NCI-H1930 (cell line): Measurements from ENCODE around the gene CCP110.

Source experiments
- DNase-seq, 2 experiments: peaks; one replicate each; lab custom pipeline; 2025; lab: John Stamatoyannopoulos, UW

CCP110 gene

GRCh38 chr16:19601083-19601976 is 77.6 kb downstream of the CCP110 start:
- no peak for DNase-seq
